ENCODE data around the gene UNC13D. TPM values are rescaled to one million over a fixed set of nuclear protein-coding genes. Genes with fewer than 3 reads are reported as not detected.

UNC13D gene
- total and polyA plus RNA-seq, 9 of the 15 experiments (the other 6 are each of a cell fraction or from before 2014, with no cell fraction given) = 0.86 to 244 (median 69.2) TPM

DNA sequence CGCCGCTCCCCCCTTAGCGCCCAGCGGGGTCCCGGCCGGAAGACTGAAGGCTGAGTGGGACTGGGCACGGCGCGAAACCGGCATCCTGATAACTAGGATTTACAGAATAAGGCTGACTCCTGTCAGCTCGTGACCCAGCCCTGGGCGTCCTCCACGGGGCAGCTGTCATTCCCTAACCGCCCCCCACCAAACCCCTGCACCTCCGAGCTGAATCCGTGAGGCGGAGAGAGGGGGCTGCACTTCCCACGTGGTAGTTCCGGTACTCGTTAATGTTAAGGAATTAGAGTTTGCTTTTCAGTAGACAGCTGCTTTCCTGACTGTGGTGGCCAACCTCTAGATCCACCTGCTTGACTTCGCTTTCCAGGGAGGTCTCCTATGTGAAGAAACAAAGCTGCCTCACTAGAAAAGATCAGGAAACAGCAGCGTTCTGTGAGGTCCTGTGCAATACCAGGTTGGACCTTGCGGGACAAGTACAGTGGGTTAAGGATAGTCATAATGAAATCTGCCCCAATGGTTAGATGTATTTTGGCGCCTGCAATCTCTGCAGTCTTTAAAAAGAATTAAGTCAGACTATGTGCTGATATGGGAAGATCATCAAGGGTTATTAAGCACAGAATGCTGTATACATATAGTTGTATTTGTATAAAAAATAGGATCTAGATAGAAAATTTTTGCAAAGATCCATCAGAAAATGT is 12.0 kb upstream of the UNC13D start (continued):
- TF ChIP-seq ZNF280B (CRISPR knock-in tag; IDR thresholded peaks at IDR 0.05) (no peak), TCF3 (CRISPR knock-in tag; IDR thresholded peaks at IDR 0.05) (no peak; the same call in 1 of the 2 replicates), ZNF282 (CRISPR knock-in tag; IDR thresholded peaks at IDR 0.05) (no peak), ZNF347 (CRISPR knock-in tag; IDR thresholded peaks at IDR 0.05; ENCODE audit: low read depth) (no peak), RBM15 (IDR thresholded peaks at IDR 0.05; ENCODE audit: insufficient read depth, low read length) (no peak), ZNF41 (CRISPR knock-in tag; conservative IDR thresholded peaks at IDR 0.05) (no peak), CBFA2T3 (IDR thresholded peaks at IDR 0.05) (peak; percentile 17; the same call in 1 of the 2 replicates), FOXP1 (CRISPR knock-in tag; IDR thresholded peaks at IDR 0.05) (no peak), RAD21 (CRISPR knock-in tag; conservative IDR thresholded peaks at IDR 0.05 in 1 of 2, IDR thresholded peaks at IDR 0.05 in 1 of 2) (peak; percentile 57 to 59; a peak in 2 of 4 replicates), CBFB (CRISPR knock-in tag; IDR thresholded peaks at IDR 0.05) (no peak), CHD2 (IDR thresholded peaks at IDR 0.05; ENCODE audit: low read depth, low read length) (no peak), SMAD1 (IDR thresholded peaks at IDR 0.05; ENCODE audit: low read depth, low read length, partially characterized antibody) (peak; percentile 6), RBFOX2 (IDR thresholded peaks at IDR 0.05; ENCODE audit: low read depth, low read length) (peak; percentile 93; the same call in 1 of the 2 replicates), CSDE1 (IDR thresholded peaks at IDR 0.05) (no peak), NUFIP1 (IDR thresholded peaks at IDR 0.05; ENCODE audit: partially characterized antibody) (no peak), ETS2 (tag; IDR thresholded peaks at IDR 0.05; ENCODE audit: borderline replicate concordance, poor library complexity, severe bottlenecking) (no peak), SAP30 (IDR thresholded peaks at IDR 0.05; ENCODE audit: borderline replicate concordance, insufficient read depth, low read depth, low read length, poor library complexity, severe bottlenecking) (peak; percentile 45), ZBTB12 (CRISPR knock-in tag; IDR thresholded peaks at IDR 0.05) (no peak), CBX3 (IDR thresholded peaks at IDR 0.05; ENCODE audit: borderline replicate concordance in 1 of 2, low read length in 2 of 2) (no peak), PHB (CRISPR knock-in tag; IDR thresholded peaks at IDR 0.05) (0 out of 2 replicates have a peak, but pooled peaks have one; percentile 12), ZBTB1 (CRISPR knock-in tag; IDR thresholded peaks at IDR 0.05; ENCODE audit: borderline replicate concordance, low read depth) (peak; percentile 59; the same call in 1 of the 2 replicates), ZNF589 (CRISPR knock-in tag; IDR thresholded peaks at IDR 0.05; ENCODE audit: low read depth) (peak; percentile 59; the same call in 1 of the 2 replicates), BRD9 (IDR thresholded peaks at IDR 0.05; ENCODE audit: low read depth, partially characterized antibody) (peak; percentile 32)
- TF ChIP-seq, protein P1, sequence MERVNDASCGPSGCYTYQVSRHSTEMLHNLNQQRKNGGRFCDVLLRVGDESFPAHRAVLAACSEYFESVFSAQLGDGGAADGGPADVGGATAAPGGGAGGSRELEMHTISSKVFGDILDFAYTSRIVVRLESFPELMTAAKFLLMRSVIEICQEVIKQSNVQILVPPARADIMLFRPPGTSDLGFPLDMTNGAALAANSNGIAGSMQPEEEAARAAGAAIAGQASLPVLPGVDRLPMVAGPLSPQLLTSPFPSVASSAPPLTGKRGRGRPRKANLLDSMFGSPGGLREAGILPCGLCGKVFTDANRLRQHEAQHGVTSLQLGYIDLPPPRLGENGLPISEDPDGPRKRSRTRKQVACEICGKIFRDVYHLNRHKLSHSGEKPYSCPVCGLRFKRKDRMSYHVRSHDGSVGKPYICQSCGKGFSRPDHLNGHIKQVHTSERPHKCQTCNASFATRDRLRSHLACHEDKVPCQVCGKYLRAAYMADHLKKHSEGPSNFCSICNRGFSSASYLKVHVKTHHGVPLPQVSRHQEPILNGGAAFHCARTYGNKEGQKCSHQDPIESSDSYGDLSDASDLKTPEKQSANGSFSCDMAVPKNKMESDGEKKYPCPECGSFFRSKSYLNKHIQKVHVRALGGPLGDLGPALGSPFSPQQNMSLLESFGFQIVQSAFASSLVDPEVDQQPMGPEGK (CRISPR knock-in tag; IDR thresholded peaks at IDR 0.05; ENCODE audit: borderline replicate concordance) = no peak
